ENCODE data around the gene RAET1L.

- TF ChIP-seq CTCF (optimal IDR thresholded peaks at IDR 0.05 in 1 of 3, IDR thresholded peaks at IDR 0.05 in 1 of 3, conservative IDR thresholded peaks at IDR 0.05 in 1 of 3; ENCODE audit: extremely low read depth in 1 of 3, insufficient read depth in 2 of 3, low read length in 3 of 3) = no peak
- TF ChIP-seq EZH2 (IDR thresholded peaks at IDR 0.05; ENCODE audit: low read length) = no peak
Measured at GRCh38 chr6:149978610-149979009, 46.7 kb downstream of the RAET1L start.
